Kidney (tissue), 14 donors: ENCODE data around the gene EEF1AKMT3. TPM values are rescaled to one million over a fixed set of nuclear protein-coding genes. Genes with fewer than 3 reads are reported as not detected.

Experiments
- DNase-seq, 5 donors: peaks; one replicate each; pipeline ENCODE4 v3.0.0-alpha.2; 2013 to 2020
- FAIRE-seq: peaks from 2 replicates; lab custom pipeline; 2012; peaks lifted over from hg19 to GRCh38; lab: Jason Lieb, UNC
- H3K27ac ChIP-seq, 2 donors: one replicate each; pipeline ENCODE4 v1.7.0; 2013; ENCODE audit warnings: low read depth in 2 of 2, low read length in 2 of 2, inconsistent platforms in 1 of 2
- H3K27me3 ChIP-seq: one replicate; pipeline ENCODE4 v1.7.1; 2013; ENCODE audit warnings: low read length, inconsistent platforms; ENCODE audit not compliant: control insufficient read depth, insufficient read depth
- H3K36me3 ChIP-seq, 3 donors: one replicate each; pipeline versions ENCODE4 v1.7.0 to v1.7.1; 2013; ENCODE audit warnings: low read length in 3 of 3, control low read depth in 1 of 3, inconsistent platforms in 1 of 3; ENCODE audit not compliant: insufficient read depth in 3 of 3, control insufficient read depth in 2 of 3
- H3K4me1 ChIP-seq, 3 donors: one replicate each; pipeline versions ENCODE4 v1.7.0 to v1.7.1; 2013; ENCODE audit warnings: low read length in 3 of 3, inconsistent platforms in 1 of 3, low read depth in 1 of 3; ENCODE audit not compliant: control insufficient read depth in 2 of 3, insufficient read depth in 2 of 3
- H3K4me3 ChIP-seq, 3 donors: one replicate each; pipeline versions ENCODE4 v1.7.0 to v1.8.1; 2013; ENCODE audit warnings: low read length in 3 of 3, control low read depth in 1 of 3, inconsistent platforms in 1 of 3
- H3K9ac ChIP-seq, 3 donors: one replicate each; pipeline versions ENCODE4 v1.7.0 to v1.7.1; 2013; ENCODE audit warnings: low read length in 3 of 3, control low read depth in 1 of 3, inconsistent platforms in 1 of 3
- H3K9me3 ChIP-seq, 3 donors: one replicate each; pipeline versions ENCODE4 v1.7.0 to v1.7.1; 2013; ENCODE audit warnings: low read length in 3 of 3, control low read depth in 1 of 3, inconsistent platforms in 1 of 3; ENCODE audit not compliant: control insufficient read depth in 2 of 3, insufficient read depth in 1 of 3
- CTCF ChIP-seq: IDR thresholded peaks from 3 replicates; pipeline ENCODE4 v1.5.1; 2012; ENCODE audit warnings: mild to moderate bottlenecking, moderate library complexity, borderline replicate concordance; ENCODE audit not compliant: insufficient read depth; ENCODE audit errors: extremely low read depth
- intact Hi-C: fragments of 100-400 bp; cut with DNase I; formaldehyde crosslinking; loops from one replicate; pipeline ENCODE4 v1.11.1; 2022
- polyA plus RNA-seq: library from polyadenylated mRNA; stranded (reverse); fragments of 350-450 nt; fragmentation: Illumina TruSeq; extraction: RNeasy Lipid Tissue Mini Kit (QIAGEN cat#74804); gene quantifications from one replicate; pipeline ENCODE4 v1.2.3, GENCODE V29; 2014; ENCODE audit warnings: low read depth, low replicate concordance; ENCODE audit not compliant: insufficient read depth
- total RNA-seq: library from RNA; stranded (reverse); fragmentation: NEBNext Ultra II Directional; extraction: Animal tissue kit (Norgen Biotek cat#: 25700); gene quantifications from one replicate; pipeline ENCODE4 v1.2.1, GENCODE V29; 2021
- donor health status: control.
- donor health status: control.
- donor health status: control.
- donor health status: control.
- donor health status: control.
- donor health status: DM: yes; HTN: yes; CAD: no.
- donor health status: Normal renal cell carcinoma (clear cell type).

The EEF1AKMT3 gene
- total and polyA plus RNA-seq, 2 donors from 2014 or later = 10.4 to 15.3 TPM

- Histone ChIP-seq H3K4me3 (no peak overlapping the region), H3K9me3 (no peaks in the 10 kb centered on the region), H3K9ac (no peak overlapping the region), H3K4me1 (peaks cover 0 to 33% (median 27%) of the 10 kb centered on the region in 3 donors), H3K27ac (peak overlapping the region; percentile 45 to 84), H3K36me3 (peaks cover under 1 to 6% (median under 1%) of the 10 kb centered on the region in 3 donors), H3K27me3 (no peaks in the 10 kb centered on the region)
- intact Hi-C loops = no loop called here
- DNase-seq (no peak), FAIRE-seq (no peak)
- TF ChIP-seq CTCF = no peak
These were observed 8.0 kb downstream of the EEF1AKMT3 start for GRCh38 chr12:57780284-57780897.

DNA sequence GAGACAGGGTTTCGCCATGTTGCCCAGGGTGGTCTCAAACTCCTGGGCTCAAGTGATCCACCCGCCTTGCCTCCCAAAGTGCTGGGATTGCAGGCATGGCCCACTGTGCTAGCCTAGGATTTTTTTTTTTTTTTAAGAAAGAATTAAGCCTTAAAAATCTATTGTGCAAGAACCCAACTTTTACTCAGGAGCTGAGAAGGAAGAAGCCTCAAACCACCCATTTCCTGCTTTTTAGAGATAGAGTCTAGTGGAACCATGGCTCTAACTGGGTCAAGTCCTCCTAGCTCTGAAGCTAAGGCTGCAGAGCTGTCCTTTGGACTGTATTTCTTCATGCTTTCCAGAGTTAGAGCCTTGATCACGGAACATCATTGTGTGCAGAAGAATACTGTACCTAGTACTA, 8.8 kb downstream of the EEF1AKMT3 start:
- Histone ChIP-seq H3K4me1 (peaks cover 0 to 33% (median 27%) of the 10 kb centered on the region in 3 donors), H3K4me3 (no peak overlapping the region), H3K27me3 (no peaks in the 10 kb centered on the region), H3K36me3 (peaks cover 3 to 9% (median 8%) of the 10 kb centered on the region in 3 donors), H3K27ac (no peak overlapping the region), H3K9ac (no peak overlapping the region), H3K9me3 (no peaks in the 10 kb centered on the region)
- intact Hi-C loops = no loop called here
- TF ChIP-seq CTCF = no peak
- no peak for FAIRE-seq
- no peak for DNase-seq

GRCh38 chr12:57781801-57782200, 9.4 kb downstream of the EEF1AKMT3 start:
- intact Hi-C loops = no loop called here
- DNase-seq (no peak), FAIRE-seq (no peak)
- peak overlapping the region in 1 of 3 donors; percentile 22 for H3K4me3 ChIP-seq
- H3K27ac ChIP-seq = peak overlapping the region in 1 of 2 donors; percentile 49
- H3K9me3 ChIP-seq = no peaks in the 10 kb centered on the region
- TF ChIP-seq CTCF = no peak
- H3K36me3 ChIP-seq = peaks cover 5 to 11% (median 11%) of the 10 kb centered on the region in 3 donors
- no peaks in the 10 kb centered on the region for H3K27me3 ChIP-seq
- peak overlapping the region in 1 of 3 donors; percentile 92 for H3K9ac ChIP-seq
- peaks cover 0 to 33% (median 27%) of the 10 kb centered on the region in 3 donors for H3K4me1 ChIP-seq
